Spleen (tissue), 11 donors: ENCODE measurements around the gene CCDC152. TPM values are rescaled to one million over a fixed set of nuclear protein-coding genes. Genes with fewer than 3 reads are reported as not detected.

Experiments
- DNase-seq: peaks from one replicate; pipeline ENCODE4 v3.0.0-alpha.2; 2020
- H3K27ac ChIP-seq, 8 donors: fragments of 200-600 bp; sonication (generic) in 7 of 8; 1 replicate in 4 of 8; 2 replicates in 4 of 8; pipeline versions ENCODE4 v1.5.0 to v1.8.0; 2016 to 2021; ENCODE audit warnings: inconsistent platforms in 4 of 8, mild to moderate bottlenecking in 4 of 8, moderate library complexity in 1 of 8
- H3K27me3 ChIP-seq, 7 donors: fragments of 200-600 bp; sonication (generic) in 6 of 7; replicated peaks in 1 of 7; 1 replicate in 4 of 7; 2 replicates in 3 of 7; pipeline versions ENCODE4 v1.5.0 to v1.8.0; 2016 to 2021; ENCODE audit warnings: inconsistent platforms in 3 of 7, mild to moderate bottlenecking in 1 of 7
- H3K36me3 ChIP-seq, 6 donors: fragments of 200-600 bp; sonication (generic) in 5 of 6; 1 replicate in 4 of 6; 2 replicates in 2 of 6; pipeline versions ENCODE4 v1.5.0 to v1.8.0; 2016 to 2021; ENCODE audit warnings: inconsistent platforms in 2 of 6
- H3K4me1 ChIP-seq, 6 donors: fragments of 200-600 bp; sonication (generic) in 5 of 6; 1 replicate in 3 of 6; 2 replicates in 3 of 6; pipeline versions ENCODE4 v1.5.0 to v1.8.0; 2016 to 2021; ENCODE audit warnings: inconsistent platforms in 3 of 6
- H3K4me3 ChIP-seq, 8 donors: fragments of 200-600 bp; sonication (generic) in 7 of 8; 1 replicate in 4 of 8; 2 replicates in 4 of 8; pipeline versions ENCODE4 v1.5.0 to v1.8.0; 2016 to 2021; ENCODE audit warnings: inconsistent platforms in 4 of 8, mild to moderate bottlenecking in 4 of 8, moderate library complexity in 2 of 8
- H3K9me3 ChIP-seq, 8 donors: fragments of 200-600 bp; sonication (generic) in 7 of 8; 1 replicate in 4 of 8; 2 replicates in 4 of 8; pipeline versions ENCODE4 v1.5.0 to v1.8.0; 2016 to 2021; ENCODE audit warnings: inconsistent platforms in 4 of 8
- POLR2A ChIP-seq, 3 donors: fragments of 450-650 bp; IDR thresholded peaks; one replicate each; pipeline ENCODE4 v1.5.1; 2017; ENCODE audit warnings: antibody characterized with exemption in 3 of 3, mild to moderate bottlenecking in 1 of 3
- POLR2AphosphoS5 ChIP-seq, 3 donors: sonication (generic); formaldehyde crosslinking; IDR thresholded peaks; one replicate each; pipeline ENCODE4 v1.5.1; 2017; ENCODE audit warnings: antibody characterized with exemption in 3 of 3
- WGBS, 5 donors: extraction: QIAGEN DNeasy Blood & Tissue Kit in 3 of 5; methylation state at CpG; one replicate each; pipeline versions ENCODE4 v1.1.5 to v1.1.7; 2013 to 2018; 5-methylcytosine and 5-hydroxymethylcytosine counted together
- intact Hi-C: fragments of 100-400 bp; cut with DNase I; formaldehyde crosslinking; loops from one replicate; pipeline ENCODE4 v1.15.0; 2023; ENCODE audit warnings: low total_unique reads
- polyA plus RNA-seq, 3 donors: library from polyadenylated mRNA; stranded (reverse); fragments of 200-250 nt; gene quantifications; one replicate each; pipeline ENCODE4 v1.2.1, GENCODE V29; 2013
- total RNA-seq, 7 donors: library from RNA; depleted of rRNA in 3 of 7; stranded (reverse); fragments of >200 nt in 3 of 7; fragmentation: NEBNext Ultra II Directional in 4 of 7; extraction: Animal tissue kit (Norgen Biotek cat#: 25700) in 4 of 7; gene quantifications; one replicate each; pipeline versions ENCODE4 v1.1.0 to v1.2.1, GENCODE V29; 2016 to 2021
- TF ChIP-seq, protein P1 (sequence below), 11 experiments: fragments of 200-600 bp in 7 of 11; fragments of 450-650 bp in 4 of 11; sonication (generic) in 4 of 11; IDR thresholded peaks in 8 of 11; conservative IDR thresholded peaks in 3 of 11; 1 replicate in 7 of 11; 2 replicates in 4 of 11; pipeline versions ENCODE4 v1.4.0 to v1.8.0; 2016 to 2021; ENCODE audit warnings: antibody characterized with exemption in 11 of 11, inconsistent platforms in 4 of 11, mild to moderate bottlenecking in 1 of 11
- donor health status: healthy with polysubstance abuse.
- donor health status: DM: no; HTN: no; CAD: no; lungs with moderate emphysema.
- donor health status: DM: no; HTN: no; CAD: no.
- donor health status: Bipolar disorder and iron deficiency.
- donor health status: healthy.
- donor health status: DM: no; HTN: no; CAD: no.
- donor health status: DM: yes; HTN: yes; CAD: no.

Gene CCDC152
- total and polyA plus RNA-seq, 10 donors: 0.46 to 3.4 (median 1.8) TPM

DNA sequence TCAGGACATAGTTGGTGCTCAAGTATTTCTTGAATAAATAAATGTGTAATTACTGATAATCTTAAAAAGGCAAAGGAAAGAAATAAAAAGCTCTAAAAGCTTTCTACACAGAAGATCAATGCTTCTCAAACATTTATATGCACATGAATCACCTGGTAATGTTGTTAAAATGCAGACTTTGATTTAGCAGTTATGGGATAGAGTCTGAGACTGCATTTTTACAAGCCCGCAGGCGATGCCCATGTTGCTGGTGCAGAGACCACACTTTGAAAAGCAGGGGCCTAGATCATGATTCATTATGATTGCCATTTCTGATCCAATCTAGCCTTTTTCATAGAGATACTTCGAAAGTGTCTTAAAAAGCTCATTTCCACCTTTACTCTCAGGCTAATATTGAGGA is 3.5 kb upstream of the CCDC152 start:
- no peaks in the 10 kb centered on the region for H3K9me3 ChIP-seq
- intact Hi-C loops: no loop called here
- TF ChIP-seq, protein P1, sequence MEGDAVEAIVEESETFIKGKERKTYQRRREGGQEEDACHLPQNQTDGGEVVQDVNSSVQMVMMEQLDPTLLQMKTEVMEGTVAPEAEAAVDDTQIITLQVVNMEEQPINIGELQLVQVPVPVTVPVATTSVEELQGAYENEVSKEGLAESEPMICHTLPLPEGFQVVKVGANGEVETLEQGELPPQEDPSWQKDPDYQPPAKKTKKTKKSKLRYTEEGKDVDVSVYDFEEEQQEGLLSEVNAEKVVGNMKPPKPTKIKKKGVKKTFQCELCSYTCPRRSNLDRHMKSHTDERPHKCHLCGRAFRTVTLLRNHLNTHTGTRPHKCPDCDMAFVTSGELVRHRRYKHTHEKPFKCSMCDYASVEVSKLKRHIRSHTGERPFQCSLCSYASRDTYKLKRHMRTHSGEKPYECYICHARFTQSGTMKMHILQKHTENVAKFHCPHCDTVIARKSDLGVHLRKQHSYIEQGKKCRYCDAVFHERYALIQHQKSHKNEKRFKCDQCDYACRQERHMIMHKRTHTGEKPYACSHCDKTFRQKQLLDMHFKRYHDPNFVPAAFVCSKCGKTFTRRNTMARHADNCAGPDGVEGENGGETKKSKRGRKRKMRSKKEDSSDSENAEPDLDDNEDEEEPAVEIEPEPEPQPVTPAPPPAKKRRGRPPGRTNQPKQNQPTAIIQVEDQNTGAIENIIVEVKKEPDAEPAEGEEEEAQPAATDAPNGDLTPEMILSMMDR (IDR thresholded peaks at IDR 0.05 in 8 of 11, conservative IDR thresholded peaks at IDR 0.05 in 3 of 11): no peak
- TF ChIP-seq POLR2AphosphoS5 (IDR thresholded peaks at IDR 0.05): no peak
- no peak for DNase-seq
- WGBS, 5 donors: 84 to 94% (median 90%) methylated on average over 3 of the region's 3 CpGs
- H3K27me3 ChIP-seq: peaks cover 0 to 4% (median 0%) of the 10 kb centered on the region in 7 donors
- no peaks in the 10 kb centered on the region for H3K36me3 ChIP-seq
- peaks cover 0 to 12% (median 0%) of the 10 kb centered on the region in 6 donors for H3K4me1 ChIP-seq
- no peak overlapping the region for H3K27ac ChIP-seq
- no peak overlapping the region for H3K4me3 ChIP-seq

DNA sequence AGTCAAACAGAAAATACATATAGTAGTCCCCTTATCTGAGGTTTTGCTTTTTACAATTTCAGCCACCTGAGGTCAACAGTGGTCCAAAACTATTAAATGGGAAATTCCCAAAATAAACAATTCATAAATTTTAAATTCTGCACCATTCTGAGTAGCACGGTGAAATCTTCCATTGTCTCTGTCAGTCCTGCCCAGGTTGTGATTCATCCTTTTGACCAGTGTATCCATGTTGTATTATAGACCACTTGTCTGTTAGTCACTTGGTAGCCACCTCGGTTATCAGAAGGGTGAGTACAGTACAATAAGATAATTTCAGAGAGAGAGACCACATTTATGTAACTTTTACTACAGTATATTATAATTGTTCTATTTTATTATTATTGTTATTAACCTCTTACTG is 2.8 kb downstream of the CCDC152 start:
- DNase-seq: no peak
- peaks cover 0 to 12% (median 0%) of the 10 kb centered on the region in 6 donors for H3K4me1 ChIP-seq
- WGBS, 5 donors: 73 to 83% (median 75%) methylated on average over 2 of the region's 2 CpGs
- peaks cover 0 to 4% (median 0%) of the 10 kb centered on the region in 7 donors for H3K27me3 ChIP-seq
- no peak overlapping the region for H3K27ac ChIP-seq
- TF ChIP-seq POLR2AphosphoS5 (IDR thresholded peaks at IDR 0.05) (no peak), POLR2A (IDR thresholded peaks at IDR 0.05) (no peak)
- TF ChIP-seq, protein P1 (IDR thresholded peaks at IDR 0.05 in 8 of 11, conservative IDR thresholded peaks at IDR 0.05 in 3 of 11): no peak
- H3K36me3 ChIP-seq: peaks cover 0 to 9% (median 0%) of the 10 kb centered on the region in 6 donors
- intact Hi-C loops: no loop called here
- no peak overlapping the region for H3K4me3 ChIP-seq
- H3K9me3 ChIP-seq: no peaks in the 10 kb centered on the region

DNA sequence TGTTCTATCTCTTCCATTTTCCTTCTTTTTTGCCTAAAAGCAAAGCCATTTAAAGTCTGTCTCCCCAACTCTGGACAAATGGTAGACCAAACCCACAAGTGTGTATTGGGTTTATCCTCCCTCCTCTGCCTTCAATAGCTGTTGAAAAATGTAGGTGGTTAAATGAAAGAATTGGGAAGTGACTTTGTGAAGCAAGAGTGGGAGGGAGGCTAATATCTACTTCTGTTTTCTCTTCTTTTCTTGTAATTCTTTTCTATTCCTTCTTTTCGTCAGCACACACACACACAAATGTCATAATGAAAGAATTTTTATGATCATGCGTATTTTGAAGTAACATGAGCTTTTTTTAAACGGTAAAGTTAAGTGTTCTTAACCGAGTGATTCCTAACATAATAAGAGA is 3.8 kb downstream of the CCDC152 start:
- Histone ChIP-seq H3K27ac (no peak overlapping the region), H3K36me3 (peaks cover 0 to 9% (median 0%) of the 10 kb centered on the region in 6 donors), H3K27me3 (peaks cover 0 to 4% (median 0%) of the 10 kb centered on the region in 7 donors), H3K4me3 (no peak overlapping the region), H3K9me3 (no peaks in the 10 kb centered on the region), H3K4me1 (peaks cover 0 to 12% (median 0%) of the 10 kb centered on the region in 6 donors)
- intact Hi-C loops: loop anchor here (10.0 kb wide), 1 partner anchor 896 kb away; no protein-coding TSS in a partner anchor
- no peak for TF ChIP-seq POLR2A (IDR thresholded peaks at IDR 0.05)
- TF ChIP-seq, protein P1 (IDR thresholded peaks at IDR 0.05 in 8 of 11, conservative IDR thresholded peaks at IDR 0.05 in 3 of 11): no peak
- no peak for TF ChIP-seq POLR2AphosphoS5 (IDR thresholded peaks at IDR 0.05)
- 74 to 87% (median 78%) methylated on average over 4 of the region's 4 CpGs for WGBS, 5 donors
- DNase-seq: no peak

DNA sequence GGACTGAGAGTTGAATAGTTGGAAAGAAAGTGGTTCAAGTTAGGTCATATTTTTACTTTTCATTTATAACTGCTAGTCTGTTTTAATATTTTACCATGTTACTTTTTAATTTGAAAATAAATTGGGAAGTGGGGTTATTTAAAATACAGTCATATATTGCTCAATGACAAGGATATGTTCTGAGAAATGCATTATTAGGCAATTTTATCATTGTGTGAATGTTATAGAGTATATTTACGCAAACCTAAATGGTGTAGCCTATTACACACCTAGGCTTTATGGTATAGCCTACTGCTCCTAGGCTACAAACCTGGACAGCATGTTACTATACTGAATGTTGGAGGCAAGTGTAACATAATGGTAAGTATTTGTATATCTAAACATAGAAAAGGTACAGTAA is 5.2 kb downstream of the CCDC152 start:
- Histone ChIP-seq H3K9me3 (no peaks in the 10 kb centered on the region), H3K4me1 (peaks cover 0 to 9% (median 0%) of the 10 kb centered on the region in 6 donors), H3K27ac (no peak overlapping the region), H3K36me3 (peaks cover 0 to 9% (median 0%) of the 10 kb centered on the region in 6 donors), H3K27me3 (peaks cover 0 to 4% (median 0%) of the 10 kb centered on the region in 7 donors), H3K4me3 (no peak overlapping the region)
- intact Hi-C loops: loop anchor here (10.0 kb wide), 1 partner anchor 897 kb away; no protein-coding TSS in a partner anchor
- 78 to 87% (median 83%) methylated on average over 1 of the region's 1 CpG for WGBS, 5 donors
- TF ChIP-seq, protein P1 (IDR thresholded peaks at IDR 0.05 in 8 of 11, conservative IDR thresholded peaks at IDR 0.05 in 3 of 11): no peak
- TF ChIP-seq POLR2AphosphoS5 (IDR thresholded peaks at IDR 0.05): no peak
- TF ChIP-seq POLR2A (IDR thresholded peaks at IDR 0.05): no peak
- DNase-seq: no peak
